ENCODE results near the gene EMC10. TPM values are rescaled to one million over a fixed set of nuclear protein-coding genes. Genes with fewer than 3 reads are reported as not detected.

The EMC10 gene
- total and polyA plus RNA-seq, 8 donors: 30.8 to 284 (median 57.6) TPM

DNA sequence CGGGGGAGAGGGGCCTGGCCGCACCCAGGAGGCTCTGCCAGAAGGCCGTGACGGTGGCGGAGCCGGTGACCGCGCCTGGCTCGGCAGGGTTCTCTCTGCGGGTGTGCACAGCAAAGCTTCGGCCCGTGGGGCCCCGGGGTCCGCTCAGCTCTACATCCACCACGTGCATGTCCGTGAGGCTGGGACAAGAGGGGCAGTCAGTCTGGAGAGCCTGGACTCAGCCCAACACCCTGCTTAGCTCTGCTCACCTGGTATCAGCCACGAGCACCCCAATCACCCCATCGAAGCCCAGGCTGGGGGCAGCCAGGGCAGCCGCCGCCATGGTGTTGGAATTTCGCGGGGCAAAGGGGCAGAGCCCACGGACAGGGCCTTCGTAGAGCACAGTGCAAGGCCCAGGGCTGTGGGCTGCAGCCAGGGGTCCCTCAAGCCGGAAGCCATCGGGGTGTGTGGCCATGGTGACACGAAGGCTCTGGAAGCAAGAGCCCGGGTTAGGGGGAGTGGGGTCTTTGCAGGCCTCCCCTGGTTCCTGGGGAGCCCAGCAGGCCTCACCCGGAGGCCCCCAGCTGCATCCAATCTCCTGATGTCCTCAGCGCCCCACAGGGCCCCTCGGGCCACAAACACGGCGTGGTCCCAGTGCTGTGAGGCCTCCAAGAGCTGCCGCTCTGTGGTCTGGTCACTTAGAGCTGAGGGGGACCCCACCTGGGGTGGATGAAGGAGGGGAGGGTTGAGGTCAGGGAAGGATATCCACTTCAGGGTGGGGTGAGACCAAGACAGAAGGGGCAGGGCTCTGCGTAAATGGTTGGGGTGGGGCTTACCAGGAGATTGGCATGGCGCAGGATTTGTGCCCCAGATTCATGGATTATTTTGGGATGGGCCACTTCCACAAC is 36.0 kb downstream of the EMC10 start:
- peaks cover 0 to 1% (median 0%) of the 10 kb centered on the region in 4 donors for H3K36me3 ChIP-seq
- DNase-seq: no peak
- H3K4me3 ChIP-seq: peak overlapping the region in 1 of 4 donors; percentile 67
- intact Hi-C loops (cut with DNase I; ENCODE audit: low total_unique reads): no loop called here
- peaks cover 0 to 15% (median 6%) of the 10 kb centered on the region in 3 donors for H3K27me3 ChIP-seq
- H3K4me1 ChIP-seq: peaks cover 5 to 22% (median 20%) of the 10 kb centered on the region in 4 donors
- TF ChIP-seq, protein P1, sequence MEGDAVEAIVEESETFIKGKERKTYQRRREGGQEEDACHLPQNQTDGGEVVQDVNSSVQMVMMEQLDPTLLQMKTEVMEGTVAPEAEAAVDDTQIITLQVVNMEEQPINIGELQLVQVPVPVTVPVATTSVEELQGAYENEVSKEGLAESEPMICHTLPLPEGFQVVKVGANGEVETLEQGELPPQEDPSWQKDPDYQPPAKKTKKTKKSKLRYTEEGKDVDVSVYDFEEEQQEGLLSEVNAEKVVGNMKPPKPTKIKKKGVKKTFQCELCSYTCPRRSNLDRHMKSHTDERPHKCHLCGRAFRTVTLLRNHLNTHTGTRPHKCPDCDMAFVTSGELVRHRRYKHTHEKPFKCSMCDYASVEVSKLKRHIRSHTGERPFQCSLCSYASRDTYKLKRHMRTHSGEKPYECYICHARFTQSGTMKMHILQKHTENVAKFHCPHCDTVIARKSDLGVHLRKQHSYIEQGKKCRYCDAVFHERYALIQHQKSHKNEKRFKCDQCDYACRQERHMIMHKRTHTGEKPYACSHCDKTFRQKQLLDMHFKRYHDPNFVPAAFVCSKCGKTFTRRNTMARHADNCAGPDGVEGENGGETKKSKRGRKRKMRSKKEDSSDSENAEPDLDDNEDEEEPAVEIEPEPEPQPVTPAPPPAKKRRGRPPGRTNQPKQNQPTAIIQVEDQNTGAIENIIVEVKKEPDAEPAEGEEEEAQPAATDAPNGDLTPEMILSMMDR (IDR thresholded peaks at IDR 0.05): no peak
- TF ChIP-seq POLR2A (IDR thresholded peaks at IDR 0.05) (no peak), POLR2AphosphoS5 (IDR thresholded peaks at IDR 0.05) (no peak), EP300 (IDR thresholded peaks at IDR 0.05) (no peak)
- H3K27ac ChIP-seq: peak overlapping the region in 3 of 5 donors; percentile 82 to 90 (median 87)
- 87 to 92% (median 88%) methylated on average over 21 to 36 of the region's 36 CpGs for WGBS, 5 donors
- no peaks in the 10 kb centered on the region for H3K9me3 ChIP-seq

GRCh38 chr19:50512999-50513745 is 36.9 kb downstream of the EMC10 start:
- intact Hi-C loops (cut with DNase I; ENCODE audit: low total_unique reads): no loop called here
- H3K4me3 ChIP-seq: no peak overlapping the region
- H3K4me1 ChIP-seq: peaks cover 5 to 22% (median 20%) of the 10 kb centered on the region in 4 donors
- no peak for DNase-seq
- H3K9me3 ChIP-seq: no peaks in the 10 kb centered on the region
- peaks cover 0 to 8% (median under 1%) of the 10 kb centered on the region in 4 donors for H3K36me3 ChIP-seq
- H3K27ac ChIP-seq: no peak overlapping the region
- 52 to 61% (median 60%) methylated on average over 11 to 12 of the region's 12 CpGs for WGBS, 5 donors
- H3K27me3 ChIP-seq: peaks cover 0 to 15% (median 6%) of the 10 kb centered on the region in 3 donors
- TF ChIP-seq POLR2A (IDR thresholded peaks at IDR 0.05): no peak
- no peak for TF ChIP-seq EP300 (IDR thresholded peaks at IDR 0.05)
- TF ChIP-seq POLR2AphosphoS5 (IDR thresholded peaks at IDR 0.05): no peak
- TF ChIP-seq, protein P1 (IDR thresholded peaks at IDR 0.05): no peak

DNA sequence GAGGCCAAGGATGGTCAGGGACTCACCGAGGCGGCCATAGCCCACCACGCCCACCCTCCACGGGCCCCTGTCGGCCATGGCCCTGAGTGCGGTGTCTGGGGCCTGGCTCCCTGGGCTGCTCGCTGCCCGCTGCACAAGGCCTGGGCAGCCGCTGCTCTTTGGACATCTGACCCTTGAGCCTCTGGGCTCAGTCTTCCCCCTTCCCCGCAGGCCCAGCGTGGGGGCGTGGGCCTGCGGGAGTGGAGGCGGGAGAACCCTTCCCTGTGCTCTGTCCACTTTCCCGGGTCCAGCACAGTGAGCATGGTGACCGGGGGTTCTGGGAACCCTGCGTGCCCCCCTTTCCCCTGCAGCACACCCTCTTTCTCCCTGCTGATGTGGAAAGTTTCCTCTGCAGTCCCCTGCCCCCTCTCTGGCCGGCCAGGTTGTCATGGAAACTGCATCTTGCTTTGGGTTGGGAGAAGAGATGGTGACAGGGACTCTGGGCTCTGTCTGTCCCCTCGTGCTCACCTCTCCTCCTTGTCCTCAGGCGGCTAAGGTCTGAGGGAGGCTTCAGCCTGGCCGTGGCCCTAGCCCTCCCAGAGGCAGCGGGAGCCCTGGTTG is 37.5 kb downstream of the EMC10 start, which contains the start of gene ASPDH:
Gene ASPDH, minus strand, starts transcription at position 168 of the 600 bp plus-strand sequence. Its CDS starts 90 bp downstream, at position 78.
- H3K4me3 ChIP-seq: no peak within 1 kb of the TSS
- peaks cover 5 to 22% (median 20%) of the 10 kb centered on the region in 4 donors for H3K4me1 ChIP-seq
- 32 to 44% (median 39%) methylated on average over 19 to 22 of the region's 22 CpGs for WGBS, 5 donors
- peaks cover 0 to 15% (median 2%) of the 10 kb centered on the region in 4 donors for H3K36me3 ChIP-seq
- intact Hi-C loops (cut with DNase I; ENCODE audit: low total_unique reads): no loop called here
- H3K27ac ChIP-seq: no peak within 1 kb of the TSS
- H3K9me3 ChIP-seq: no peaks in the 10 kb centered on the region
- DNase-seq: no peak
- TF ChIP-seq POLR2A (IDR thresholded peaks at IDR 0.05): no peak
- TF ChIP-seq, protein P1 (IDR thresholded peaks at IDR 0.05): no peak
- no peak for TF ChIP-seq POLR2AphosphoS5 (IDR thresholded peaks at IDR 0.05)
- TF ChIP-seq EP300 (IDR thresholded peaks at IDR 0.05): no peak
- H3K27me3 ChIP-seq: peaks cover 0 to 15% (median 6%) of the 10 kb centered on the region in 3 donors

All from stomach (tissue), 9 donors.